Body of pancreas (tissue), 4 donors: Measurements from ENCODE around the gene LOXL4. TPM values are rescaled to one million over a fixed set of nuclear protein-coding genes. Genes with fewer than 3 reads are reported as not detected.

ENCODE experiments used
- ATAC-seq: fragments of 150-250 bp; one replicate; pipeline ENCODE4 v1.9.1; 2016
- DNase-seq, 4 donors: peaks; one replicate each; pipeline ENCODE4 v3.0.0-alpha.2; 2019
- H3K27ac ChIP-seq, 4 donors: fragments of 200-600 bp; sonication (generic); 1 replicate in 3 of 4; 2 replicates in 1 of 4; pipeline versions ENCODE4 v1.5.1 to v1.6.1; 2016 to 2019; ENCODE audit warnings: mild to moderate bottlenecking in 1 of 4, mixed read lengths in 1 of 4, moderate library complexity in 1 of 4
- H3K27me3 ChIP-seq, 2 donors: fragments of 200-600 bp; sonication (generic); one replicate each; pipeline ENCODE4 v1.6.0; 2016; ENCODE audit warnings: mild to moderate bottlenecking in 1 of 2
- H3K36me3 ChIP-seq, 2 donors: fragments of 200-600 bp; sonication (generic); replicated peaks in 1 of 2; 2 replicates each; pipeline ENCODE4 v1.5.1; 2016; ENCODE audit warnings: low read depth in 2 of 2; ENCODE audit not compliant: insufficient read depth in 1 of 2
- H3K4me1 ChIP-seq: fragments of 200-600 bp; sonication (generic); one replicate; pipeline ENCODE4 v1.6.0; 2016
- H3K4me3 ChIP-seq, 2 donors: fragments of 200-600 bp; sonication (generic); 1 replicate in 1 of 2; 2 replicates in 1 of 2; pipeline ENCODE4 v1.5.1; 2016 to 2019
- H3K9me3 ChIP-seq, 3 donors: fragments of 200-600 bp; sonication (generic); 1 replicate in 2 of 3; 2 replicates in 1 of 3; pipeline ENCODE4 v1.5.1; 2016
- CTCF ChIP-seq, 7 experiments: fragments of 450-650 bp in 4 of 7; fragments of 200-600 bp in 3 of 7; sonication (generic) in 3 of 7; IDR thresholded peaks; one replicate each; pipeline ENCODE4 v1.5.1; 2016 to 2019; ENCODE audit warnings: antibody characterized with exemption in 7 of 7
- POLR2A ChIP-seq, 3 donors: fragments of 450-650 bp; IDR thresholded peaks; one replicate each; pipeline ENCODE4 v1.6.1; 2016; ENCODE audit warnings: antibody characterized with exemption in 3 of 3, mild to moderate bottlenecking in 2 of 3
- WGBS, 2 donors: methylation state at CpG; one replicate each; pipeline ENCODE4 v1.1.5; 2017; 5-methylcytosine and 5-hydroxymethylcytosine counted together
- intact Hi-C: fragments of 100-400 bp; cut with DNase I; formaldehyde crosslinking; loops from one replicate; pipeline ENCODE4 v1.15.1; 2023
- total RNA-seq, 2 donors: library from RNA; depleted of rRNA; stranded (reverse); fragments of >200 nt; gene quantifications; one replicate each; pipeline ENCODE4 v1.1.0, GENCODE V29; 2016

The LOXL4 gene
- total RNA-seq, 2 donors from 2014 or later = 8.9 to 10.6 TPM

DNA sequence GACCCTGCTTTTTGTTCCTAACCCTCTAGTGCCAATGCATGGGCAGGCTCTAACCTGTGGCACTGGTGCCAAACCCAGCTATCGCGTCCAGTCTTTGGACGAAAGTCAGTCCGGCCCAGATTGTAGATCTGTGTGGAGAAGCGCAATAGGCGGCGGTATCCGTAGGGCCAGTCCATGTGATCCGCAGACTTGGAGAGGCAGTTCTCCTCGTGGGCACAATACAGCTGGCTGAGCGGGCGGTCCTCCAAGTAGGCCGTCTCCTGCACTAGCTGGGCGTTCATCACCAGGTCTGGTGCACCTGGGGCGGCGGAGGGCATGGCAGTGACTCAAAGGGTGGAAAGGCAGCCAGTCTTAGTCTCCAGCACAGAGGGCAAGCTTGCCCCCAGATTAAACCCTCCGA lies 14.5 kb downstream of the LOXL4 start:
- intact Hi-C loops = no loop called here
- DNase-seq = no peak
- H3K27me3 ChIP-seq = no peaks in the 10 kb centered on the region
- H3K4me3 ChIP-seq = no peak overlapping the region
- TF ChIP-seq POLR2A (IDR thresholded peaks at IDR 0.05) (no peak), CTCF (IDR thresholded peaks at IDR 0.05) (no peak)
- ATAC-seq = no peak
- H3K9me3 ChIP-seq = no peaks in the 10 kb centered on the region
- no peak overlapping the region for H3K27ac ChIP-seq
- WGBS, 2 donors = 75 to 94% methylated on average over 12 to 17 of the region's 17 CpGs
- no peaks in the 10 kb centered on the region for H3K36me3 ChIP-seq
- H3K4me1 ChIP-seq = no peaks in the 10 kb centered on the region

DNA sequence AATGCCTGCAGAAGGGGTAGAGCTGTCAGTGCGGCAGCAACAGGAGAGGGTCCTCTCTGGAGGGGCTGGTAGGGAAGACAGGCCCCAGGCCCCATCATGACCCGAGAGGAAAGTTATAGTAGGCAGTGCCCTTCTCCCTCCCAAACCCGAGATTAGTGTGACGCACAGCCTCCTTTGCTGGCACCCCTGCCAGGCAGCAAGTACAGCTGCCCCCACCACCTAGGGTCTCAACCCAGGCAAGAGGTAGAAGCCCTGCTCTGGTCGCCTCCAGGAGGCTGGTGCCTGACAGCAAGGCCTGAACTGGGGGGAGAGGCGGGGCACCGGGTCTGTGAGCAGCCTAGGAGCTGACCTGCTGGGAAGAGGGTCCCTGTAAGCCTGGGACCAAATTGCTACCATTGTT lies 15.5 kb downstream of the LOXL4 start:
- no peaks in the 10 kb centered on the region for H3K4me1 ChIP-seq
- ATAC-seq (no peak), DNase-seq (no peak)
- no peak for TF ChIP-seq CTCF (IDR thresholded peaks at IDR 0.05)
- no peak for TF ChIP-seq POLR2A (IDR thresholded peaks at IDR 0.05)
- H3K27ac ChIP-seq = no peak overlapping the region
- H3K9me3 ChIP-seq = no peaks in the 10 kb centered on the region
- 83 to 93% methylated on average over 5 to 7 of the region's 7 CpGs for WGBS, 2 donors
- no peak overlapping the region for H3K4me3 ChIP-seq
- H3K27me3 ChIP-seq = no peaks in the 10 kb centered on the region
- intact Hi-C loops = no loop called here
- no peaks in the 10 kb centered on the region for H3K36me3 ChIP-seq

DNA sequence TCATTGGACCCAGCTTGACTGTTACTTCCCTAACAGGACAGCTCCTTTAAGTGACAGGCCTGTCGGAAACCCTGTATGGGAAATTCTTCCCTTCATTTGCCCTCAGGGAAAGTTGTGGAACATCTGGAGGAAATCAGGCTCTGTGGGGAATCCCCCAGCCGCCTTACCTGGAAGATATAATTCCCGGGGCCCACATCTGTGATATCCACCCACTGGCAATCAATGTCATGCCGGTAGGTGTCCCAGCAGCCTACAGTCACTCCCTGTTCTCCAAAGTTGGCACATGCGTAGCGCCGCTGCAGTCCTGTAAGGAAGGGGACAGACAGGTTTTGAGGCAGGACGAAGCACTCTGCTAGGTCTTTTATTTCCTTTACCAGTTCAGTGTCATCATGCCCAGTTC lies 16.6 kb downstream of the LOXL4 start:
- DNase-seq (no peak), ATAC-seq (no peak)
- no peaks in the 10 kb centered on the region for H3K9me3 ChIP-seq
- no peak overlapping the region for H3K27ac ChIP-seq
- no peaks in the 10 kb centered on the region for H3K4me1 ChIP-seq
- H3K36me3 ChIP-seq = no peaks in the 10 kb centered on the region
- H3K27me3 ChIP-seq = no peaks in the 10 kb centered on the region
- no peak for TF ChIP-seq CTCF (IDR thresholded peaks at IDR 0.05)
- TF ChIP-seq POLR2A (IDR thresholded peaks at IDR 0.05) = no peak
- 79 to 84% methylated on average over 8 of the region's 8 CpGs for WGBS, 2 donors
- H3K4me3 ChIP-seq = no peak overlapping the region
- intact Hi-C loops = no loop called here

GRCh38 chr10:98249134-98249533 lies 18.9 kb downstream of the LOXL4 start:
- no peak overlapping the region for H3K27ac ChIP-seq
- DNase-seq = no peak
- no peak for TF ChIP-seq POLR2A (IDR thresholded peaks at IDR 0.05)
- no peak for TF ChIP-seq CTCF (IDR thresholded peaks at IDR 0.05)
- no peaks in the 10 kb centered on the region for H3K4me1 ChIP-seq
- 80 to 90% methylated on average over 3 of the region's 3 CpGs for WGBS, 2 donors
- no peaks in the 10 kb centered on the region for H3K27me3 ChIP-seq
- H3K9me3 ChIP-seq = no peaks in the 10 kb centered on the region
- ATAC-seq = no peak
- intact Hi-C loops = no loop called here
- no peak overlapping the region for H3K4me3 ChIP-seq
- H3K36me3 ChIP-seq = peaks cover 0 to 2% of the 10 kb centered on the region in 2 donors

GRCh38 chr10:98248018-98248417 lies 20.0 kb downstream of the LOXL4 start:
- H3K27ac ChIP-seq = peak overlapping the region in 1 of 4 donors; percentile 21
- 91 to 92% methylated on average over 4 of the region's 4 CpGs for WGBS, 2 donors
- H3K9me3 ChIP-seq = no peaks in the 10 kb centered on the region
- no peak overlapping the region for H3K4me3 ChIP-seq
- no peaks in the 10 kb centered on the region for H3K27me3 ChIP-seq
- DNase-seq (no peak), ATAC-seq (no peak)
- peaks cover 0 to 6% of the 10 kb centered on the region in 2 donors for H3K36me3 ChIP-seq
- intact Hi-C loops = no loop called here
- TF ChIP-seq POLR2A (IDR thresholded peaks at IDR 0.05) = no peak
- TF ChIP-seq CTCF (IDR thresholded peaks at IDR 0.05) = no peak
- H3K4me1 ChIP-seq = no peaks in the 10 kb centered on the region
